CD4-positive, alpha-beta T cell treated with Interleukin-15 for 1 hour (primary cell): ENCODE measurements around the gene JARID2.
A peak's percentile ranks its signal among the peaks of the same experiment; 100 is the strongest.

ENCODE experiments used
- DNase-seq: peaks from one replicate; pipeline ENCODE4 v3.0.0-alpha.2; 2020

Gene JARID2

GRCh38 chr6:15361197-15361596 is 115.3 kb downstream of the JARID2 start:
- no peak for DNase-seq

GRCh38 chr6:15362274-15363160 is 116.6 kb downstream of the JARID2 start:
- no peak for DNase-seq

- no peak for DNase-seq
Observed at GRCh38 chr6:15363164-15363522, 117.3 kb downstream of the JARID2 start.

GRCh38 chr6:15363523-15364400 is 117.9 kb downstream of the JARID2 start:
- no peak for DNase-seq

GRCh38 chr6:15364401-15365037 is 118.7 kb downstream of the JARID2 start:
- DNase-seq = no peak

DNA sequence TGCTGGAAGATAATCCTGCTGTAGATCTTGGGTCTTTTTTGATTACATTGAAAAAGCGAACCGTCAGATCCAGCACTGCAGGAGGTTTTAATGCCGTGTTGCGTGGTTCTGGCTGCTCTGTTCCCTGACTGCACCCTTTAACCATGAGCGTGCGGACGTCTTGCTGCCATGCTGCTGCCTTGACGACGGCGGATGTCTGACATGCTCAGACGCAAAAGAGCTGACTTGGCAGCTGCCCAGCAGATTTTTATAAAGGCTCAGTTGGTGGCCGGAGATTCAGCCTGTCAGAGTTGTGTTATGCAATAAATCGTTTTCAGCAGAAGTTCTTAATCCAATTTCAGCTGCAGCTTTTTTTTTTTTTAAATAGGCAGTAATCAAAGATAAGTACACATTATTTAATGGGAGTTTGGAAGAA is 119.4 kb downstream of the JARID2 start:
- DNase-seq = peak; percentile 69

DNA sequence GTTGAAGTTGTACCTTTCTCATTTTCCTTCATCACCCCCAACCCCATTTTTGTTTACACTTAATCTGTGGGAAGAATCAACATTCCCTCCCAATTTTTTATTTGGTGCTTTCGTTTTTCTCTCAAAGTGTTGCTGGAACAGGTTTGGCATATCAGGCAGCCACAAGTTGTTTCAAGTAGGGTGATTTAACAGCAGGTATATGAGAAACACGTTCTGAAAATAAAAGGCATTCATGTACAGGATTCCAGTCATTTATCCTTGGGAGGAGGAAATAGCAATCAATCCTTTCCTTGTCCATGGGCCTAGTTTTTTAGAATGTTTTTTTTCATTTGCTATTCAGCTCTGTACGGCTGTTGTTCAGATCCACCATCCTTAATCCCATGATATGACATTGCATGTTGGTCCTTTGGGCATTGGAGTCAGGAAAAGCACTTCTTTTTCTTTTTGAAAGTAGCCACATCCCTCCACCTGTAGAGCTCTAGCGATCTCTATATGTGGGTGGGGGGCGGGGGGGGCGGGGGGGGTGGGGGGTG is 120.2 kb downstream of the JARID2 start:
- no peak for DNase-seq

- DNase-seq = no peak
Observed at GRCh38 chr6:15366879-15367278, 121.0 kb downstream of the JARID2 start.

GRCh38 chr6:15368186-15368585 is 122.3 kb downstream of the JARID2 start:
- no peak for DNase-seq

- DNase-seq = no peak
Observed at GRCh38 chr6:15368873-15369272, 123.0 kb downstream of the JARID2 start.

- DNase-seq = no peak
Observed at GRCh38 chr6:15369838-15370237, 124.0 kb downstream of the JARID2 start.

GRCh38 chr6:15370733-15371671 is 125.1 kb downstream of the JARID2 start:
- DNase-seq = no peak

DNA sequence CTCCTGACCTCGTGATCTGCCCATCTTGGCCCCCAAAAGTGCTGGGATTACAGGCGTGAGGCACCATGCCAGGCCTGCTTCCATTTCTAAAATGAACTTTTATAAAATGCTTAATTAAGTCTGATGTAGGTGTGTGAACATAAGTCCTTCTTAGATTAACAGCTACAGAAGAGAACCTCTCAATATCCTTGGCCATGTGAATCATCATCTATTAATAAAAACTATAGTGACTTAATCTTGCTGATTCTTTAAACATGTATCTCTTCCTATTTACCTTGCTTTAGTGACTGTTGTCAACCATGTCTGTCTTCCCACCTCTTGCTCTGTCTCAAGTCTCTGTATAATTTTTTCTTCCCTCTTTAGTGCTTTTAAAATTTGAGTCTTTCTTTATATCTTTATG is 127.1 kb downstream of the JARID2 start:
- no peak for DNase-seq

DNA sequence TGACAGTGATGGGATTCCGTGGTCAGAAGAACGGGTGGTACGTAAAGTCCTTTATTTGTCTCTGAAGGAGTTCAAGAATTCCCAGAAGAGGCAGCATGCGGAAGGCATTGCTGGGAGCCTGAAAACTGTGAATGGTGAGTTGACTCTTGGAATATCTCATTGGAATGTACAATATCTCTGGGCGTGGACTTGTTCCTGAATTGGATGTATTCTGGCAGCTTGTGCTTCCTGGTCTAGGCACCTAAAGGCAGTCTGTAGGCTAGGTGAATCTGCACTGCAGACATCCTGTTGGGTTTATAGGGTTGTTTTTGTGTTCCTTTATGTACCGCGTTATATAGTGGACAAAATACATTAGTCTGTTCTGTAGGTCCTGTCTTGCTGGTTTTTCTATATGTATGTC is 128.2 kb downstream of the JARID2 start:
- DNase-seq = no peak

DNA sequence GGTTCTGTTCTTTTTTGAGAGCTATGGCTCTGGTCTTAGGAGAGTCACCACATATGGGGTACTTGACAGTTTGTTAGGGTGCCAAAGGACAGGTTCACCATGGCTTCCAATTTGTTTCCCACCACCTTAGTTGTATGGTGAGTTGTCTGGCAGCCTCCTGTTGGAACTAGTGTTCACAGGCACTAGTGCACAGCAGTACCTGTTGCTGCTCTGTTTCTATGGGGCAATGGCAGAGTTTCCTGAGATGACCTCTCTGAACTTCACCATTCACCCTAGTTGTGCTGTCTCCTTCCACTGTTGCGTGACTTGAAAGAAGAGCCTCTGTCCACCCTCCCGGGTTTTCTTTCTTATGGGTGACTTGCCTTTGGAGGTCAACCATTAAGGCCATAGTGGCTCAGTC is 129.1 kb downstream of the JARID2 start:
- no peak for DNase-seq

GRCh38 chr6:15375638-15376290 is 129.9 kb downstream of the JARID2 start:
- DNase-seq = no peak

DNA sequence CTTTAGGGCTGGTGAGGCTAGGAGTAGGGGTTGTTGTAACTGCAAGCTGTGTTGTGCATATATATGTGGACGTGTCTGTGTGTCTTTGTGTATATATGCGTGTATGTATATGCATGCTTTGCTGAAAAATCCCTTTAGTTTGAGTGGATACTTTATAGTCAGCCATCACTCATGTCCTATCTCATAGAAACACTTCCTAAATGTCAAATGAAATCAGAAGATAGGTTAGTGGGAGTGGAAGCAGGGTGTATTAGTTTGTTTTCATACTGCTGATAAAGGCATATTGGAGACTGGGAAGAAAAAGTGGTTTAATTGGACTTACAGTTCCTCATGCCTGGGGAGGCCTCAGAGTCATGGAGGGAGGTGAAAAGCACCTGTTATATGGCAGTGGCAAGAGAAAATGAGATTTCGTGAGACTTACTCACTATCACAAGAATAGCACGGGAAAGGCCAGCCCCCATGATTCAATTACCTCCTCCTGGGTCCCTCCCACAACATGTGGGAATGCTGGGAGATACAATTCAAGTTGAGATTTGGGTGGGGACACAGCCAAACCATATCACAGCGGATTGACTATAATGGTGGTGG is 131.1 kb downstream of the JARID2 start:
- no peak for DNase-seq

DNA sequence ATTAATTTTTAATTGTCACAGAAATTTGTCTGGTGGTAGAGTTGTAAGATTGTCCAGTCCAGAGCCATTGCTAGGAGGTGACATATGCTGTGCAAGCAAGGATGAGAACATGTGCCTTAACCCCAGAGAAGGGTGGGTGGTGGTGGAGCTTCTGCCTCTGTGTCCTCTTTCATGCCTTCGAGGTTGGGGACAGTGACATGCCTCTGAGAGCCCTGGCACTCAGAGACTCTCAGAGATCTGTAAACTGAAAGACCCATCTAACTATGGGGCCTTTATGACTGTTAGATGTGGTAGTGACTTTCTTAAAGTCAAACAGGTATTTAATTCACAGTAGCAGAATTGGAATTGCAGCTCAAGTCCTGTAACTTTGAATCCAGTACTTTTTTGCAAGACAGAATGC is 132.4 kb downstream of the JARID2 start:
- no peak for DNase-seq

DNA sequence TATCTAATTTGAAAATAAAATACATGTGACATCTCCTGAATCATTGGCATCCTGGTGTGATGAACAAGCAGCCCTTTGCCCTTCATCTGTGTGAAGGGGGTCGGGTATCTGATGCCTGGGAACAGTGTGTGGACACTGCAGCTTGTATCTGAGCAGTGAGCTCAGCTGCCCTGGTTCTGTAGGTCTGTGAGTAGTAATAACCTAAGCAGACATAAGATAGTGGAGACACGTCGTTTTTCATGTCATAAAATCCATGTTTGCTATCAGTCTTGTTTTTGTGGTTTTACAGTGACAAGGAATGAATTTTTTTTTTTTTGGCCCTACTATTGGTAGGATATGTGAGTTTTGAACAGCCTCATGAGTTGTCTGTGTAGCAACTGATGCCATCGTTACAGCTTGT is 133.0 kb downstream of the JARID2 start:
- no peak for DNase-seq

- no peak for DNase-seq
Observed at GRCh38 chr6:15380351-15380750, 134.5 kb downstream of the JARID2 start.

GRCh38 chr6:15382089-15382488 is 136.2 kb downstream of the JARID2 start:
- no peak for DNase-seq
